GM23338 (cell line): ENCODE data around the gene MAP4.

ENCODE experiments used
- CTCF ChIP-seq, 2 experiments: fragments of 200-600 bp in 1 of 2; sonication (generic) in 1 of 2; conservative IDR thresholded peaks; 2 replicates each; pipeline versions ENCODE4 v1.5.1 to v1.6.1; 2016 to 2017; ENCODE audit warnings: antibody characterized with exemption in 2 of 2, low read depth in 2 of 2, mild to moderate bottlenecking in 2 of 2, moderate library complexity in 1 of 2
- JUNB ChIP-seq: IDR thresholded peaks from one replicate; pipeline ENCODE4 v1.6.1; 2016; ENCODE audit warnings: antibody characterized with exemption; ENCODE audit not compliant: unreplicated experiment

DNA sequence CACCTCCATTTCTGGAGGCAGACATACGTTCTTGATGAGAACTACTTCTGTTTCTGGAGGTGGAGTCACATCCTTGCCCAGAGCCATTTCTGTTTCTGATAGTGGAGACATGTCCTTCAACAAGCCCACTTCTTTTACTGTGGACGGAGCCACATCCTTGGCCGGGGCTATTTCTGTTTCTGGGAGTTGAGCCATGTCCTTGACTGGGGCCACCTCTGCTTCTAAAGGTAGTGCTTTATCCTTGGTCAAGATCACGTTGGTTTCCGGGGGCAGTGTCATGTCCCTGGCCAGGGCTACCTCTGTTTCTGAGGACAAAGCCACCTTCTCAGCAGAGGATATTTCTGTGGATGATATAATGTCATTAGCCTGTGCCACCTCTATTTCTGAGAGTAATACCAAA is 100.0 kb downstream of the MAP4 start:
- TF ChIP-seq JUNB (no peak), CTCF (conservative IDR thresholded peaks at IDR 0.05; ENCODE audit: low read depth in 2 of 2) (no peak)
